Retinal pigment epithelial cell (primary cell): ENCODE measurements around the gene TMED1.
"Not testable (repeated sequence)": the region's sequence is repeated elsewhere in the genome, so short reads cannot be mapped to it uniquely, and the experiment has no call there.

Source experiments
- DNase-seq: peaks from one replicate; pipeline ENCODE4 v3.0.0-alpha.2; 2010; ENCODE audit warnings: low read depth
- H3K4me3 ChIP-seq: 2 replicates; pipeline ENCODE4 v1.5.1; 2011; ENCODE audit warnings: mild to moderate bottlenecking, low read length, control low read depth, moderate library complexity
- TF ChIP-seq, protein P1 (sequence below): conservative IDR thresholded peaks from 2 replicates; pipeline ENCODE4 v1.5.1; 2011; ENCODE audit warnings: low read depth, low read length, control low read depth, inconsistent platforms

The TMED1 gene

DNA sequence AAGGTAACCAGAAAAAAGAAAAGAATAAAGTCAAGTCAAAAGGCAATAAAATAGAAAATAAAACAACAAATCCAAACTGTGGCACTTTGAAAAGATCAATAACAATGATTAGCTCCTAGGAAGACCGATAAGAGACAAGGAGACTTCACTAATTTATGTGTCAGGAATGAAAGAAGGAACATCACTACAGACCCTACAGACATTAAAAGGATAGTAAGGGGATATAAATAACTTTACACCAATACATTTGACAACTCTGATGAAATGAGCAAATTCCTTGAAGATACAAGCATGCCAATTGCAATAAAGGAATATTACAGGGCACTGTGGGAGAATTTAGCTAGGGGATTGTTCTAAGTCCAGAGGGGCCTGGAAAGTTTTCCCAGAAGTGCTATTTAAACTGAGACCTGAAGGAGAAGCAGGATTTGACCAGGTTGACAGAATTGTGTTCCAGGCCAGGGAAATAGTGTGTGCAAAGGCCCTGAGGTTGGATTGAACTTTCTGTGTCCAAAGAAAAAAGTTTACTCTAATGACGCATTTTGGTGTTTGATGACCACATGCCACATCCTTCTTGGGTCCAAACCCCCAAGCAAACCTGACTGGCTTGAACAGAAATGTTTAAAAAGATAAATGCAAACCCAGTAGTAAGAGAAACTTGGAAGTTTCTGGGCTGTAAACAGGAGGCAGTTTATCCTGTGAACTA lies 10.6 kb upstream of the TMED1 start:
- TF ChIP-seq, protein P1, sequence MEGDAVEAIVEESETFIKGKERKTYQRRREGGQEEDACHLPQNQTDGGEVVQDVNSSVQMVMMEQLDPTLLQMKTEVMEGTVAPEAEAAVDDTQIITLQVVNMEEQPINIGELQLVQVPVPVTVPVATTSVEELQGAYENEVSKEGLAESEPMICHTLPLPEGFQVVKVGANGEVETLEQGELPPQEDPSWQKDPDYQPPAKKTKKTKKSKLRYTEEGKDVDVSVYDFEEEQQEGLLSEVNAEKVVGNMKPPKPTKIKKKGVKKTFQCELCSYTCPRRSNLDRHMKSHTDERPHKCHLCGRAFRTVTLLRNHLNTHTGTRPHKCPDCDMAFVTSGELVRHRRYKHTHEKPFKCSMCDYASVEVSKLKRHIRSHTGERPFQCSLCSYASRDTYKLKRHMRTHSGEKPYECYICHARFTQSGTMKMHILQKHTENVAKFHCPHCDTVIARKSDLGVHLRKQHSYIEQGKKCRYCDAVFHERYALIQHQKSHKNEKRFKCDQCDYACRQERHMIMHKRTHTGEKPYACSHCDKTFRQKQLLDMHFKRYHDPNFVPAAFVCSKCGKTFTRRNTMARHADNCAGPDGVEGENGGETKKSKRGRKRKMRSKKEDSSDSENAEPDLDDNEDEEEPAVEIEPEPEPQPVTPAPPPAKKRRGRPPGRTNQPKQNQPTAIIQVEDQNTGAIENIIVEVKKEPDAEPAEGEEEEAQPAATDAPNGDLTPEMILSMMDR: no peak
- DNase-seq: no peak
- H3K4me3 ChIP-seq: no peak overlapping the region

DNA sequence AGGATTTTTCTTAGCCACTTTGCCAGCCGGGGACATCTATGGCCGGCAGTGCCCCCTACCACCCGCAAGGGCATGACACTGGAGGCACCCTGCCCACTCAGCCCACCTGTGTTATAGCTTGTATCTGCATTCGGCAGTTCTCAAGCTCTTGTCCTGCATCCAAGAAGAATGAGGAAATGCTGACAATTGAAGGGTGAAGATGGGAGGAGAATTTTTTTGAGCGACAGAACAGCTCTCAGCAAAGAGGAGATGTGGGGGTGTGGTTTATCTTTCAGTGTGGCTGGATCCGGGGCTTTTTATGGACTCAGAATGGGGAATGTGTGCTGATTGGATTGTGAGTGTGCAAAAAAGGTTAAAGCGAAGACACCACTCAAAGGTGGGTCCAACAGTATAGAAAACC lies 6.8 kb upstream of the TMED1 start:
- no peak for DNase-seq
- TF ChIP-seq, protein P1: no peak
- H3K4me3 ChIP-seq: no peak overlapping the region

DNA sequence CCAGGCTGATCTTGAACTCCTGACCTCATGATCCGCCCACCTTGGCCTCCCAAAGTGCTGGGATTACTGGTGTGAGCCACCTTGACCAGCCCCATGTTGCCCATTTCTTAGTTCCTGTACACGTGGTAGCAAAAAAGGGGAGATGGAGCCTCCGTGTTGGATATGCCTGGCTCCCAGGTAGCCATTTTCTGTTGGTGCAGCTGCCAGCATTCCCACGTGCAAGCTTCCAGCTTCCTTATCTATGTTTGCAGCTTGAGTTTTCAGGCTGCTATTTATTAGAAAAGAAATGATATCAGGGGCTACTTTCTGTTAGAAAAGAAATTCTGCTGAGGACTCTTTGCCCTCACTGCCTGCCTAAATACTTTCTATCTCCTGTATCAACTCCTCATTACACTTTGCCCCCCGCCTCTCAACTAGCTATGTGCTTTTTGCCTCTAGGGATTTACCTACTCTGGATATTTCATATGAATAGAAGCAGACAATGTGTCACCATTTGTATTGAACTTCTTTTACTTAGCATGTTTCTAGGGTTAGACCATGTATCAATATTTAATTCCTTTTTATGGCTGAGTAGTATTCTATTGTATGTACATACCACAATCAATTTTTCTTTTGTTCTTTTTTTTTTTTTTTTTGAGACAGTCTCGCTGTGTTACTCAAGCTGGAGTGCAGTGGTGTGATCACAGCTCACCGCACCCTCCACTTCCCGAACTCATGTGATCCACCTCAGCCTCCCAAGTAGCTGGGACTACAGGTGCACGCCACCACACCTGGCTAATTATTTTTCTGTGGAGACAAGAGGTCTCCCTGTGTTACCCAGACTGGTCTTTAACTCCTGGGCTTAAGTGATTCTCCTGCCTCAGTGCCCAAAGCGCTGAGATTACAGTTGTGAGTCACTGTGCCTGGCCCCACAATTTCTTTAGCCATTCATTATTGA lies 3.4 kb upstream of the TMED1 start:
- TF ChIP-seq, protein P1: no peak
- H3K4me3 ChIP-seq: no peak overlapping the region
- DNase-seq: no peak

DNA sequence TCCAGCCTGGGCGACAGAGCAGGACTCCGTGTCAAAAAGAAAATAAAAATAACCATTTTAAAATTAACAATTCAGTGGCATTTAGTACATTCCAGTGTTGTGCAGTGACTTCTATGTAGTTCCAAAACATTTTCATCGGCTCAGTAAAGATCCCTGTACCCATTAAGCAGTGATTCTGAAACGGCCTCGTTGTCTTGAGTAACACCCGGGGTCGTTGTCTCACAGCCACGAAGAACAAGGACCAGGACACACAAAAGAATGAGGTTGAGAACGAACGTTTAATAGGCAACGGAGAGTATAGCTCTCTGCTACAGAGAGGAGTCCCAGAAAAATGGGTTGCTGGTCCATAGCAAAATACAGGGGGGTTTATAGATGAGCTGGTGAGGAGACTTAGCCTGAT lies 2.4 kb upstream of the TMED1 start:
- TF ChIP-seq, protein P1: no peak
- no peak for DNase-seq
- H3K4me3 ChIP-seq: no peak overlapping the region

DNA sequence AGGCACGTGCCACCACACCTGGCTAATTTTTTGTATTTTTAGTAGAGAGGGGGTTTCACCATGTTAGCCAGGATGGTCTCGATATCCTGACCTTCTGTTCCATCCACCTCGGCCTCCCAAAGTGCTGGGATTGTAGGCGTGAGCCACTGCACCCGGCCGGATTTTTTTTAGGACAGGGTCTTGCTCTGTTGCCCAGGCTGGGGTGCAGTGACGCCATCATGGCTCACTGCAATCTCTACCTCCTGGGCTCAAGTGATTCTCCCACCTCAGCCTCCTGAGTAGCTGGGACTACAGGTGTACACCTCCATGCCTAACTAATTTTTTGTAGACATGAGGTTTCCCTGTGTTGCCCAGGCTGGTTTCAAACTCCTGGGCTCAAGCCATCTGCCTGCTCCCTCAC lies 1.6 kb upstream of the TMED1 start:
- not testable (repeated sequence) for H3K4me3 ChIP-seq, DNase-seq

DNA sequence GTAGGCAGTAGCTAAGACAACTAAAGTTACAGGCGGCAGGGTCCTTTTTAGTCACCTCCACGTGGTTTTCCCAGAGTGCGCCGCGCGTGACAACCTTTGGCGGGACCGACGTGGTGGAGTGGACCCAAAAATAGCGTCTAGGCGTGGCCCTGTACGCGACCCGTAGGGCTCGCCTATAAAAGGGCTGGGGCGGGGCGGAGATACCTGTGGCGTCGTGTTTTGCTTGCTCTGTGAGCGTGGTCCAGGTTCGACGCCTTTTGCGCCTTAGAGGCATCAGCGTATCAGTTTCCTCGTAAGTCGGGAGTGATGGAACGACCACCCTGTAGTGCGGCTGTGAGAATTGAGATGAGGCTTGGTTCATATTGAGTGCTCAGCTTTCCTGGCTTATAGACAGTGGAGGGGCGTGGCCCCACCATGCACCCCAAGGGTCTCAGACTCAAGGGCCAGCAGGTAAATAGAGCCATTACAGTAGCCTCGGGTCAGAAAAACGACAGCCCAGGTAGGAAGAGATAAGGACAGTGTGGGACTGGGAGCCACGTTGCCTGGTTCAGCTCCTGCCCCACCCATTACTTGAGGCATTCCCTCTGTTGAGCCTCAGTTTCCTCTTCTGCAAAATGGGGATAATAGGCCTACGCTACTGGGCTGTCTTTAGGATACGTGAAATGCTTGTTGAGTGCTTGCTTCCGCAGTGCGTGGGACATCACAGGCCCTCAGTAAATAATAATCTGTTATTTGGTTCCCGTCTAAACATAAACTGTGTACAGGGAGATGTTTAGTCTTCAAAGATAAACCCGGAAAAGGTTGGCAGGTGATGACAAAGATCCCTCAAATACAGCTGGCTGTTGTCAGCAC lies 693 bp upstream of the TMED1 start:
- TF ChIP-seq, protein P1: no peak
- peak; percentile 30 for DNase-seq
- peak overlapping the region; percentile 69 for H3K4me3 ChIP-seq
